GM18502 (cell line): ENCODE results near the gene VSIG10.
"Not testable (repeated sequence)": the region's sequence is repeated elsewhere in the genome, so short reads cannot be mapped to it uniquely, and the experiment has no call there.

Experiments
- ATAC-seq: cut with Tn5 transposase; IDR thresholded peaks from one replicate; pipeline ENCODE4 v1.9.1; 2021; ENCODE audit warnings: mild to moderate bottlenecking; ENCODE audit not compliant: unreplicated experiment, poor library complexity

The VSIG10 gene

DNA sequence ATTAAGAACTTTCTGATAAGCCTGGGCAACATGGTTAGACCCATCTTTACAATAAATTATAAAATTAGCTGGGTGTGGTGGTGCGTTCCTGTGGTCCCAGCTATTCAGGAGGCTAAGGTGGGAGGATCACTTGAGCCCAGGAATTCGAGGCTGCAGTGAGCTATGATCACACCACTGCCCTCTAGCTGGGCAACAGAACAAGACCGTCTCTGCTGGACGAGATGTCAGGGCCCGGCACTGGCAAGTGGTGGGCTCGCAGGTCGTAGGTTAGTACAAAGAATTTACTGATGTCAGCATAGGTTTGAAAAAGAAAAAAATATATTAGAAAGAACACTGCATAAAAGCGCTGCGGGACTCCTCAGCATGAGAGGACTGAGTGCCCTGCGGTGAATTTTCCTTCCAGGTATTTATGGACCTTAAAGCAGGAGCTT is 15.7 kb upstream of the VSIG10 start:
- no peak for ATAC-seq

DNA sequence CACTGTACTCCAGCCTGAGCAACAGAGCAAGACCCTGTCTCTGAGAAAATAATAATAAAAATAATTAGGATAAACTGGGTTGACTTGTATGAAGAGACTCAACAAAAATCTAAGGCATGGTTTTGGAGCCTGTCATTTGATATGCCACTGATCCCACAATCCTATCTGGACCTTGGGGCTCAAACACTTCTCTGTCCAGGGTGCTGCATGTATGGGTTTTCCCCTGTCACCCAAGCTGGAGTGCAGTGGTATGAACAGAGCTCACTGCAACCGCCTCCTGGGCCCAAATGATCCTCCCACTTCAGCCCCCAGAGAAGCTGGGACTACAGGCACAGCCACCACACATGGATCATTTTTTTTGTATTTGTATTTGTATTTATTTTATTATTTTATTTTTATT is 5.3 kb upstream of the VSIG10 start:
- no peak for ATAC-seq

- no peak for ATAC-seq
Observed at GRCh38 chr12:118107694-118108093, 3.9 kb upstream of the VSIG10 start.

DNA sequence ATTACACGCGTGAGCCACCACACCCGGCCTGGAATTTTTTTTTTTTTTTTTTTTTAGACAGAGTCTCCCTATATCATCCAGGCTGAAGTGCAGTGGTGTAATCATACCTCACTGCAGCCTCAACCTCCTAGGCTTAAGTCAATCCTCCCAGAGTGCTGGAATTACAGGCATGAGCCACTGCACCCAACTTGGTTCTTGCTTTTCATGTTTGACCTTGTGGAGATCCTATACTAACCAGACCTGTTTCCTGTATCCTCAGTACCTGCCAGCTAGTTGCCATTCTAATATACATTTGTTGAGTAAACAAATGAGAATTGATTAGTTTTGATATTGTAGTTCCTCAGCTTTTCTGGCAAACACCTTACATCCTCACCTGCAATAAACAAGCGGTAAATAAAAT is 3.2 kb upstream of the VSIG10 start:
- ATAC-seq = no peak

DNA sequence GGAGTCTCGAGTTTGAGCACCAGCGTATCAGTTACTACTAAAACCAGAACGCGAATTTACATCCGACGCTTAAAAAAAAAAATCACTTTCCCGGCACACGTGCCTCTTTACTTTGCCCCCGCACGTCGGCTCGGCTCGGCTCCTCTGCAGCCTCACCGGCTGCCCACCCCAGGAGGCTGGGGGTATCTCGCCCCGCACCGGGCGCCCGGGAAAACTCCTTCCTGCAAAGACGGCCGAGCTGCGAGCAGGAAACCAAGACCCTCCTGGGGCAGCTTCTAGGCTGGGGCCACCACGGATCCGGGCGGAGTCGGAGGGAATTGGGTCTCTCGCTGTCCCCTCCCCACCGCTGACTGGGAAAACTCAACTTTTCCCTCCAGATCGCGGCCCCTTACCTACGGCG is 610 bp downstream of the VSIG10 start:
- no peak for ATAC-seq

DNA sequence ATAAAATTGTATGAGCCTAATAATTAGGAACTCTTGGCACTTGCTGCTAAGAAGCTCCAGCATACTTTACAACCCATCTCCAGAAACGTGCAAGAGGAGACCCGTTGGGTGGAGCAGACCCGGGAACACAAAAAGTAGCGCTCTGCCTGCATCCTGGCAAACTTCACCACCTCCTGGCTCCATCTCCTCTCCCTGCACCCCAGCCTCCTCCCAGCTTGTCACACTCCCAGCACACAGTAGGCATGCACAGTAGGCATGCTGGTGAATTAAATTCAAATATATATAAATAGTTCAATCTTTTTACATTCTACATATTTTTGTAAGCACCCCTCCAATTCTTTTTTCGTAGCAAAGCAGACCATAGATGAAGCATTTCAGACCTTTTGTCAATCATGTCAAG is 1.2 kb downstream of the VSIG10 start:
- no peak for ATAC-seq

DNA sequence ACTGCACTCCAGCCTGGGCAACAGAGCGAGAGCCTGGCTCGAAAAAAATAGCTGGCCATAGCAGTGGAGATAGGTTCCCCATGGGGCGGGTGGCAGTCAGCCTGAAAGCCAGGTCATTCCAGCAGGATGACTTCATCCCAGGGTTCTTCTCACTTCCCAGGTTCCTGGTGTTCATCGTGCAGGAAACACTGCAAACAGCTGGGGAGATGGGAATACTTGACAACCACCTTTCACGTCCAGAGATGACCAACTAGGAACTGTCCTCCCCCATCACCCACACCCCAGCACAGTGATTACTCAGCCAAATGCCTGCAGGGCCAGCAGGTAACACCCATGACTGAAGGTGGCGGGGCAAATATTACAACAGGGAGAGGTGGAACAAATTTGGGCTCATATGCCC is 1.7 kb downstream of the VSIG10 start:
- ATAC-seq = no peak

DNA sequence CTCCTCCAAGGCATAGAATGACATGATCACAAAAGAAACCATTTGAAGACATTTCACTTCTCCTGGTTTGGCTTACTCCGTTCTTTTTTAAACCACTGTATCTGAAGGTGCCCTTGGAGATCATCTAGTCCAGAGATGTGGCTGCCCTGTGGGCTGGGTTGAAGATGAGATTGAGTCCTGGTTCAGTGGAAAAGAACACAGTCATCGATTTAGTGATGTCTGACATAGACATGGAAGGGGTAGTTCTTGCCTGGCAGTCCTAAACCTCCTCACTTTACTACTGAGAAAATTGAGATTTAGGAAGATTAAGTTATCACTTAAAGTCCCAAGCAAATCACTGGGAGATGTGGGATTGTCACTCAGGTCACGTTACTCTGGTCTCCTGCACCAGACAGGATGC is 2.8 kb downstream of the VSIG10 start:
- no peak for ATAC-seq

GRCh38 chr12:118098911-118099671 is 4.7 kb downstream of the VSIG10 start:
- no peak for ATAC-seq

DNA sequence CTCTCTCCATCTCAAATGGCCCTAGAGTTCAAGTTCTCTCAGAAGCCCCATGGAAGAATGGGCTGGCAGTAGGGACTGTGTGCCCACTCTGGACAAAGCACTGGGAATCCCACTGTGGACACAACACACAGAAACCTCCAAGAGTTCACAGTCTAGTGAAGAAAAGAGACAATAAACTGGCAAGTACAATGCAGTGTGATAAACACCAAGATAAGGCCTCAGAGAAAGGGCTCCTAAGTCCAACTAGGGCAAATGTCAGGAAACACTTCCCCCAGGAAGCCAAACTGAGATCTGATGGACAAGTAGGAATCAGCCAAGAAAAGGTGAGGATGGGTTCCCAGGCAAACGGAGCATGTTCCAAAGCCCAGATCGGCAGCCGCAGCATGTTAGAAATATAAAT is 5.4 kb downstream of the VSIG10 start:
- ATAC-seq = no peak

DNA sequence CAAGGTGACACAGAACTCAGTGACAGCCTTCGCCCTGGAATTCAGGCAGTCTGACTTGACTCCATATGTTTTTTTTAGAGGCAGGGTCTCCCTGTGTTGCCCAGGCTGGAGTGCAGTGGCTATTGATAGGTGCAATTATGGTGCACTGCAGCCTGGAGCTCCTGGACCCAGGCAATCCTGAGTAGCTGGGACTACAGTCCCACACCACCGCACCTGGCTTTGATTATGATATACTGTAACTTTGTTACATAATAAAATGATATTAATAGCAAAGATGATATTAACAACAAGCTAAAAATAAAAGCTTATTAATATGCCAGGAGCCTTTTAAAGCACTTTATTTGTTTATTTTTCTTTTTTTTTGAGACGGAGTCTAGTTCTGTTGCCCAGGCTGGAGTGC is 9.8 kb downstream of the VSIG10 start:
- ATAC-seq = no peak

DNA sequence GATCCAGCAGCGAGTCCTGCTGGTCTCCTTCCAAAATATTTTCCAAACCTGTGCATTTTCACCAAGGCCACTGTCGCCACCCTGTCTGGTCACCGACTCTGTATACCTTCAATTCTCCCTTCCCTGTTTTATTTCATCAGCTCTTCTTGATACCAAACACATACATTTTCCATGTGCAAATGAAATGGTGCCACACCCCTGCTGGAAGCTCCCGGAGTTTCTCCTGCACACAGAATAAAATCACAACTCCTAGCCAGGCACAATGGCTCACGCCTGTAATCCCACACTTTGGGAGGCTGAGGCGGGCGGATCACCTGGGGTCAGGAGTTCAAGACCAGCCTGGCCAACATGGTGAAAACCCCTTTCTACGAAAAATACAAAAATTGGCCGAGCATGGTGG is 14.0 kb downstream of the VSIG10 start:
- ATAC-seq = no peak

GRCh38 chr12:118082161-118082560 is 21.6 kb downstream of the VSIG10 start:
- ATAC-seq = no peak

GRCh38 chr12:118081521-118081920 is 22.3 kb downstream of the VSIG10 start:
- ATAC-seq = not testable (repeated sequence)

- ATAC-seq = no peak
Observed at GRCh38 chr12:118073768-118074167, 30.0 kb downstream of the VSIG10 start.

DNA sequence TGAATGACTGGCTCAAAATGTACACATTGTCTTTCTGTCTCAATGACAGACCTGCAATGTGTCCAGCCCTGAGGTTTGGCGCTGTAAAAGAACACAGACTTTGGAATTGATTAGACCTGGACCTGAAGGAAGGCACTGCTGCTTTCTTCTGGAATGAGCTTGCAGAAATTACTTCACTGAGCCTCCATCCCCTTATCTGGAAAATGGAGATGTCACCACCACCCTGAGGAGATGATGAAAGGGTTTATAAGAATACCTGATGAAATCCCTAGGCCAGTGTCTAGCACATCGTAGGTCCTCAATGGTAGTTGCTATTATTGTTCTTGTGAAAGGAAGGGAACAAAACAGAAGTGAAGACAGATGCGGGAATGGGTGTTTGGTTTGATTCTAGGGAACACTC is 33.2 kb downstream of the VSIG10 start:
- no peak for ATAC-seq

GRCh38 chr12:118068445-118068844 is 35.4 kb downstream of the VSIG10 start:
- no peak for ATAC-seq

- ATAC-seq = no peak
Observed at GRCh38 chr12:118065380-118065779, 38.4 kb downstream of the VSIG10 start.

DNA sequence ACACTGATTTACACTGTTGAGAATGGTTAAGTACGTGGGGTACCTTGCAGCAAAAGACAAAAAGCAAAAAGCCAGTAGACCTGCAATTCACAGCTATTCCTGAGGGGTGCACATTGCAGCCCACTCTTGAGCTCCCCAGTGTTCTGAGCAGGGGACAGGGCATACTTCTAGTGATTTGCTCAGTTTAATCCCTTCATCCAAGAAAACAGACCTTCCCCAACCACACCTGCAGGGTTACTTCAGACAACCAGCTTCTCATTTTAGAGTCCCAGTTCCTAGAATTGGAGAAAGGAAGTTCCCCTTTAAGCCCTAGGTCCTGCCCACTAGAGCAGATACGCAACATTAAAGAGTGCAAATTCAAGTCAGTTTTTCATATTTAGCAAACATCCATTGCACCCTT is 39.2 kb downstream of the VSIG10 start:
- no peak for ATAC-seq

DNA sequence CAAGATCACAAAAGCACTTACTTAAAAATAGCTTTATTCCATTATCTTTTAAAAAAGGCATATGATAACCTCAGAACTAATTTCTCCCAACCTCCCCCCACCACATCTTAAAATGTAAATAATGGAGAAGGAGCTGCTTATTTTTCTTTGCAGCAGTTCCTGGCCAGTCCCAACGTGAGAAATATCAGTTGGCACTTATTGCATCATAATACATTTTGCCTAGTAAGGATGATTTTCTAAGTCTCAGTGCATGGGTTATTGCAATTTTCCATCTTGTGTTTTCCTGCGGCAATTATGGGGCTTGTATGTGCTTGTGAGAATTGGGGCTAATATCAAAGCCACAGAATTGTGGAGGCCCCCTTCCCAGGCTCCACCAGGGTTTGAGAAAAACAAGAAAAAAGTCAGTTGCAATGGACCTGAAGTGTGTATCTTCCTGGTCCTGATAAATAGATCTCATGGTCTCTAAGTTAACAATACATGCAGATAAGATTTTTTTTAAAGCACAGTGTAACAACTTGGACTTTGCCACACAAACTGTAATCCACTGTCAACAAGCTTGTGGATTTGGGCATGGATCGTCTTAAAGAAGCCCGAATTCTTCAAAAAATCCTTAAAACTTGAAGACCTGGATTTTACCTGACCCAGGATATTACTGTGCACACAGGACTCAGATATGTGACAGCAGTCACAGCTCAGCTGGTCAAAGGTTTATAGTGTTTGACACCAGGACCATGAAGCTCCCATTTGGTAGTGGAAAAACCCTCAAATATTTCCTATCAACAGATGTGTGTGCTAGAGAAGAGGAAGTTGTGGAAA is 40.0 kb downstream of the VSIG10 start:
- ATAC-seq = no peak

- ATAC-seq = no peak
Observed at GRCh38 chr12:118061873-118062843, 41.7 kb downstream of the VSIG10 start.
